Coronary artery (tissue), 2 donors: ENCODE data around the gene FOXP3.

Source experiments
- DNase-seq: peaks from one replicate; pipeline ENCODE4 v3.0.0-alpha.2; 2017; ENCODE audit warnings: low spot score
- H3K27ac ChIP-seq, 2 donors: fragments of 200-600 bp; sonication (generic); one replicate each; pipeline ENCODE4 v1.5.1; 2016 to 2019
- H3K4me3 ChIP-seq: fragments of 200-600 bp; sonication (generic); 2 replicates; pipeline ENCODE4 v1.5.1; 2016; ENCODE audit warnings: mild to moderate bottlenecking, moderate library complexity
- CTCF ChIP-seq: fragments of 200-600 bp; sonication (generic); IDR thresholded peaks from one replicate; pipeline ENCODE4 v1.5.1; 2019; ENCODE audit warnings: antibody characterized with exemption

Gene FOXP3

GRCh38 chrX:49220100-49220499, 44.4 kb downstream of the FOXP3 start:
- no peak overlapping the region for H3K27ac ChIP-seq
- DNase-seq = no peak
- no peak for TF ChIP-seq CTCF
- H3K4me3 ChIP-seq = no peak overlapping the region

- Histone ChIP-seq H3K4me3 (no peak overlapping the region), H3K27ac (no peak overlapping the region)
- TF ChIP-seq CTCF = no peak
- no peak for DNase-seq
These were observed 49.4 kb downstream of the FOXP3 start for GRCh38 chrX:49214996-49215526.

- no peak for TF ChIP-seq CTCF
- DNase-seq = no peak
- Histone ChIP-seq H3K27ac (no peak overlapping the region), H3K4me3 (no peak overlapping the region)
These were observed 50.1 kb downstream of the FOXP3 start for GRCh38 chrX:49214416-49214815.

GRCh38 chrX:49212861-49213260, 51.6 kb downstream of the FOXP3 start:
- no peak overlapping the region for H3K27ac ChIP-seq
- H3K4me3 ChIP-seq = no peak overlapping the region
- no peak for TF ChIP-seq CTCF
- no peak for DNase-seq

- Histone ChIP-seq H3K27ac (no peak overlapping the region), H3K4me3 (no peak overlapping the region)
- no peak for DNase-seq
- no peak for TF ChIP-seq CTCF
These were observed 52.3 kb downstream of the FOXP3 start for GRCh38 chrX:49212209-49212608.

- TF ChIP-seq CTCF = no peak
- DNase-seq = no peak
- Histone ChIP-seq H3K27ac (no peak overlapping the region), H3K4me3 (no peak overlapping the region)
These were observed 53.4 kb downstream of the FOXP3 start for GRCh38 chrX:49211074-49211473.

GRCh38 chrX:49210406-49210805, 54.1 kb downstream of the FOXP3 start:
- TF ChIP-seq CTCF = no peak
- no peak overlapping the region for H3K27ac ChIP-seq
- no peak overlapping the region for H3K4me3 ChIP-seq
- DNase-seq = no peak
